ENCODE data around the gene CALD1. TPM values are rescaled to one million over a fixed set of nuclear protein-coding genes. Genes with fewer than 3 reads are reported as not detected.

CALD1 gene
- polyA plus RNA-seq, 12 donors = 106 to 268 (median 139) TPM; not detected in 1

DNA sequence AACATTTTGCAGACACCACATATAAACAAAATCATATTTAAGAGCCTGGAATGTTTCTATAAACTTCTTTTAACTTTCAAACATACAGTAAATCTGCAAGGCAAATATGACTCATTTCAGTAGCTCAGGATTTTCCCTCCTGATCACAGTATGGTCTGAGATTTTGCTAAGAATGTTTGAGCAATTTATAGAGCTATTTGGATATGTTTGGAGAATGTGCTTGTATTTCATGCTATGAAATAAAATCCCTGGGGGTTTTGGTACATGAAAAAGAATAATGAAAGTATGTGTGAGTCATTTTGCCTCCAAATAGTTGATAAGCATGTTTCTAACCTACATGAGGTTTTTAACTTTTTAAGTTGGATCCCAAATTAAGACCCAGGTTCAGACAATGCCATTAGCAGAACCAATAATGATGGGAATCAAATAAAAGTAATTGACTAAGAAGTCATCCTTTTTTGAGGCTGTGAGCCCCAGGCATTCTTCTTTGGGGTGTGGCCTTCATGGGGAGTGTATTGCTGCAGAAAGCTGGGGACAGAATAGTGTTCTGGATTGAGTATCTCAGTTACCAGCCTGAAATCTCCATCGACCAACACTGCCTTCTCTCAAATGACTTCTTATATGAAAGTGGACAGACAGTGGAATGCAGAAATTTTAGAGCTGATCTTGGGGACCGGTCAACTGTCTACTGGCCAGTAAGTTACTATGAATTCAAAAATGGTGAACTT, 140.8 kb downstream of the CALD1 start:
- no peak for DNase-seq

GRCh38 chr7:134922720-134923704, 143.6 kb downstream of the CALD1 start:
- no peak for DNase-seq

DNA sequence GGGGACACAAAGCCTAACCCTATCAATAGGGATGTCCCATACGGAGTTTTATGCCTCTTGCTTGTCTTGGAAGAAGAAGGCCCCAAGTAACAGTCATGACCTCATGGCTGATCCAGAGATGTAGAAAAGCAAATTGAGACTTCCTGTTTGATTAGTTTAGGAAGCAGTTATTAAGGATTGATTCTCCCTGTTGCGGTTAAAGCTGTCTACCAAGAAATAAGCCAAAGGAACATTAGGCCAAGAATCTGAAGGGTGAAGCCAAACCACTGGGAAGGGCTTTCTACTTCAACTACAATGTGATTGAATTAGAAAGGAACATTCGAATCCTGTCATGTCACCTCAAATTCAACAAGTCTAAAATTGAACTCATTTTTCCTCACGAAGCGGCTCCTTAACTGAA, 146.3 kb downstream of the CALD1 start:
- no peak for DNase-seq

- no peak for DNase-seq
Measured at GRCh38 chr7:134926396-134926795, 147.0 kb downstream of the CALD1 start.

DNA sequence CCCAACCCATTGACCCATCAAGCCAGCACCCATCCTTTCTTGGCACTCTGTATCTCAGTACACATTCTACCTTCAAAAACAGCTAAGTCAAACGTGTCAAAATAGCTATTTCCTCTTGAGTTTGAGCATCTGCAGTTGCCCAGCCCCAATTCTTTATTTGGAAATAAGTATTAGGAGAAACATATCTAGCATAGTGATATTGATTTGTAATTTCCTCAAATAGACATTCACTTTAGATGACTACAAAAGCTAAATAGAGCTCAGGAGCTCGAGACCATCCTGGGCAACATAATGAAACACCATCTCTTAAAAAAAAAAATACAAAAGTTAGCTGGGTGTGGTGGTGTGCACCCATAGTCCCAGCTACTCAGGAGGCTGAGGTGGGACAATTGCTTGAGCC, 147.6 kb downstream of the CALD1 start:
- no peak for DNase-seq

- DNase-seq = no peak
Measured at GRCh38 chr7:134927723-134928122, 148.3 kb downstream of the CALD1 start.

GRCh38 chr7:134928554-134928953, 149.1 kb downstream of the CALD1 start:
- DNase-seq = no peak

GRCh38 chr7:134931487-134931886, 152.1 kb downstream of the CALD1 start:
- no peak for DNase-seq

DNA sequence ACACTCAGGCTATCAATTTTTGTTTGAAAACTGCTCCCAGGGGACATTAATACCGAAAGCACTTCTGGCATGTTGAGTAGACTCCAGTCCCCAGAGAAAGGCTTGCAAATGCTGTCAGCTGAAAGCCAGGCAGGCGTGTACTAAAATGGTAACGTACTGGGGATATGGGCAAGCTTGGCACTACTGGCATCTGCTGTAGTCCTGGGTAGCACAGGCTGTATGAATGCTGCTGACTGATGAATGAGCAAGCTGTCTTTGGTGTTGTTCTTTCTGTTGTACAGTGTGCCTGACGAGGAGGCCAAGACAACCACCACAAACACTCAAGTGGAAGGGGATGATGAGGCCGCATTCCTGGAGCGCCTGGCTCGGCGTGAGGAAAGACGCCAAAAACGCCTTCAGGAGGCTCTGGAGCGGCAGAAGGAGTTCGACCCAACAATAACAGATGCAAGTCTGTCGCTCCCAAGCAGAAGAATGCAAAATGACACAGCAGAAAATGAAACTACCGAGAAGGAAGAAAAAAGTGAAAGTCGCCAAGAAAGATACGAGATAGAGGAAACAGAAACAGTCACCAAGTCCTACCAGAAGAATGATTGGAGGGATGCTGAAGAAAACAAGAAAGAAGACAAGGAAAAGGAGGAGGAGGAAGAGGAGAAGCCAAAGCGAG, 153.4 kb downstream of the CALD1 start:
- no peak for DNase-seq

DNA sequence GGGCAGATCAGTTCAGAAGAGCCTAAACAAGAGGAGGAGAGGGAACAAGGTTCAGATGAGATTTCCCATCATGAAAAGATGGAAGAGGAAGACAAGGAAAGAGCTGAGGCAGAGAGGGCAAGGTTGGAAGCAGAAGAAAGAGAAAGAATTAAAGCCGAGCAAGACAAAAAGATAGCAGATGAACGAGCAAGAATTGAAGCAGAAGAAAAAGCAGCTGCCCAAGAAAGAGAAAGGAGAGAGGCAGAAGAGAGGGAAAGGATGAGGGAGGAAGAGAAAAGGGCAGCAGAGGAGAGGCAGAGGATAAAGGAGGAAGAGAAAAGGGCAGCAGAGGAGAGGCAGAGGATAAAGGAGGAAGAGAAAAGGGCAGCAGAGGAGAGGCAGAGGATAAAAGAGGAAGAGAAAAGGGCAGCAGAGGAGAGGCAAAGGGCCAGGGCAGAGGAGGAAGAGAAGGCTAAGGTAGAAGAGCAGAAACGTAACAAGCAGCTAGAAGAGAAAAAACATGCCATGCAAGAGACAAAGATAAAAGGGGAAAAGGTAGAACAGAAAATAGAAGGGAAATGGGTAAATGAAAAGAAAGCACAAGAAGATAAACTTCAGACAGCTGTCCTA, 154.1 kb downstream of the CALD1 start:
- no peak for DNase-seq

DNA sequence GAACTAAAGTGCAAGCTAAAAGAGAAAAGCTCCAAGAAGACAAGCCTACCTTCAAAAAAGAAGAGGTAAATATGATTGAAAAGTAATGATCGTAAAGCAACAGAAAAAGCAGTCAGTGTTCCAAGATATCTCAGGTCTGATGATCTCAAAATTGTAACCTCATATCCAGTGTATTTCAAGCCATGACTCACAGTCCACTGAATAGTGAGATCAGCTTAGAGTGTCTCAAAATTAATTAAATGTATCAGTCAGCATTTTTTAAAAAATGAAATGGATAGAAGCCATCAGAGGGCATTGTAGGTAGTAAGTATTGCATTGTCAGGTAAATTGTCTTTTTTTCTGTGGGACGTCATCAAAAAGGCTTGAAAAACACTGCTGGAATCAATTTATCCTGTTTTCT, 156.3 kb downstream of the CALD1 start:
- no peak for DNase-seq

GRCh38 chr7:134936893-134937510, 157.6 kb downstream of the CALD1 start:
- no peak for DNase-seq

DNA sequence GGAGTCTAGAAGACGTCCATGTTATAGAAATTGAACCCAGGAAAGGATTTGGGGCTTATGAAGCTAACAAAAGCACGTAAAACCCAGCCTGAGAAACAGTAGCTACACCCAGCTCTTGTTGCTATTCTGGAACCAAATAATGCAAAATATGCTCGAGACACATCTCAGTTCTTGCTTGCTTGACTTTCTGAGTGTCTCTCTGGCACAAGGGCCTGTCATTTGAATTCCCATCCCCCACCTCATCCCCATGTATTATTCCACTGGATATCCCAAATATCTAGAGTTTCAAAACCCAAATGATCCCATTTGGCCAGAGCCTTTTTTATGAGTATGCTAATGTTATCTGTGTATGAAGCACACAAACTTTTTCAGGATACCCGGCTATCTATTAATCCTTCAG, 158.7 kb downstream of the CALD1 start:
- no peak for DNase-seq

GRCh38 chr7:134939136-134939535, 159.7 kb downstream of the CALD1 start:
- DNase-seq = no peak

GRCh38 chr7:134940729-134941128, 161.3 kb downstream of the CALD1 start:
- DNase-seq = no peak

DNA sequence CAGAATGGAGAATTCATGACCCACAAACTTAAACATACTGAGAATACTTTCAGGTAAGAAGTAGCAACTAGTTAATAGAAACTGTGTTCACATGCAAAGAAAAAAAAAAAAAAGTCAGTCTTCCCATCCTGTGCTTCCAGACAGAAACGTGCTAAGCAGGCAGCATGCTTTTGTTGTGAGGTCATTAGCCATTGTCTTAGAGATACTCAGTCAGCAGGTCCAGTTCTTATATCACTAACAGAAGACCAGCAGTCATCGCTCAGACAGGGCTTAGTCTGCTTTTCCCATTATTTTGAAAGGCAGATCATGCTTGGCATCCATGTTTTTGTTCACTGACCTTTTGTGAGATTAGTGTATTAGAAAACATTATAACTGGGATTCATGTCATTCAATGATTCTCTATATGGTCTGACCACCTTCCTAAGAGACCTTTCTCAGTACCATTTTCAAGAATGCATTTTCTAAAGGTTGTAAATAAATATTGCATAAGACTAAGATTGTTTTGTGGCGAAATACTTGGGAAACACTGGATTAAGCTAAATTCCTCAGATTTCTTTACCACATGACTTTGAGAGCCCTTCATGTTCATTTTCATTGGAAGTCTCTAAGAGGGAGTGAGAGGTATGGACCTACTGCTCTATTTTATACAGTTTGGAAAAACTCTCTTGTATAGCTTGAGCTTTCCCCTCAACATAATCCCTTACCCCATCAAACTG, 161.9 kb downstream of the CALD1 start:
- DNase-seq = no peak

- DNase-seq = no peak
Measured at GRCh38 chr7:134941952-134942351, 162.5 kb downstream of the CALD1 start.

DNA sequence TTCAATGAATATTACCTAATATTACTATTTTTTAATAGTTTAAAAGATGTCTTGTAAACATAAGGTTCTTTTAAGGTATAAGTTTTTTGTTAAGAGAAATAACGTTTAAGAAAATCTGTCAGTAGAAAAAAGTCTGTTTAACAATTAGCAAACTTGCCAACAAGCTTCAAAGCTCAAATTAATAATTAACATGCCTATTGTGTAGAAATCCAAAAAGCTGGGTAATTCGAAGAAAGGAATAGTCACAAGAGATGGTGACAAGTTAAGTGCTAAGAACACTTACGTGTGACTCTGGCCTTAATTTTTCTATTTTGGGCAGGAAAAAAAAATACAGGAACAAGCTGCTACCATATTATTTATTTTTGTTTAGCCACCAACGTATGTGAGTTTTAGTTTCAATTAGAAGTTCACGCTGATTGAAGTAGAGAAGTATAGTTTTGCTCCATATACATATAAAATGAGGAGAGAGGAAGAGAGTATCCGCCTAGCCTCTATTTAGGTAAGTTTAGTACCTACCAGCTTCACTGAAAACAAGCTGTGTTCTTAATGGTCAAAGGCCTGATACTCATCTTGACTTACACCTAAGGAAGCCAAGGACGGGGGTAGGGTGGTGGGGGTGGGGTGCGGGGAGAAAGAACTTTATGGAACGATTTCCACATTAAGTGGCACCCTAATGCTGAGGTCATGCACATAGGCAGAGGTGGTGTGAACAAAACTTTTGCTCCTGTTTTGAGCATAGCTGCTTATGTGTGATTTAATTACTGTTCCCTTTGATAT, 163.4 kb downstream of the CALD1 start:
- no peak for DNase-seq

GRCh38 chr7:134943785-134944400, 164.5 kb downstream of the CALD1 start:
- DNase-seq = peak; percentile 46

- DNase-seq = no peak
Measured at GRCh38 chr7:134945691-134946090, 166.3 kb downstream of the CALD1 start.

All from muscle of arm (tissue), 12 donors.